HCT116 (cell line): ENCODE data around the gene SLC9A9. TPM values are rescaled to one million over a fixed set of nuclear protein-coding genes. Genes with fewer than 3 reads are reported as not detected.

Experiments
- ATAC-seq: fragments of 200-7000 bp; cut with Tn5 transposase; 2 replicates; pipeline ENCODE4 v1.9.1; 2020; ENCODE audit warnings: mild to moderate bottlenecking, moderate library complexity
- BruUV-seq: library from RNA; stranded (reverse); fragments of 400-500 nt; replicated peaks from 2 replicates; lab custom pipeline; 2021; lab: Mats Ljungman, UMichigan
- CTCF ChIA-PET: fragments of 300-600 bp; sonication (Branson Sonifier 250); formaldehyde crosslinking; loops from one replicate; lab custom pipeline; 2021; ENCODE audit warnings: antibody characterized with exemption; lab: Charles Lee
- POLR2A ChIA-PET: fragments of 300-600, 350-600 bp; sonication (Branson Sonifier 250); formaldehyde crosslinking; loops from one replicate; lab custom pipeline; 2021; ENCODE audit warnings: antibody characterized with exemption; lab: Charles Lee
- RAD21 ChIA-PET, 2 experiments: fragments of 300-600 bp; sonication (Branson Sonifier 250); formaldehyde crosslinking; loops; one replicate each; lab custom pipeline; 2023; ENCODE audit warnings: low total read pairs in 2 of 2; ENCODE audit not compliant: uncharacterized antibody in 2 of 2, unreplicated experiment in 2 of 2, low non-redundant PET in 1 of 2; lab: Charles Lee
- DNase-seq: peaks from one replicate; pipeline ENCODE4 v3.0.0-alpha.2; 2010; ENCODE audit warnings: low read depth, low spot score
- H2AFZ ChIP-seq: fragments of 200-600 bp; shearing (Covaris generic), sonication (generic); 2 replicates; pipeline ENCODE4 v1.6.1; 2017; ENCODE audit warnings: low read depth, mixed run types, mixed read lengths, antibody characterized with exemption, low read length; ENCODE audit not compliant: poor library complexity, severe bottlenecking
- H3K27ac ChIP-seq: 2 replicates; pipeline ENCODE4 v1.5.1; 2012; ENCODE audit warnings: low read depth, low read length
- H3K27me3 ChIP-seq: fragments of 200-600 bp; sonication (generic); 2 replicates; pipeline ENCODE4 v1.6.1; 2016; ENCODE audit warnings: mixed run types, low read length, mixed read lengths; ENCODE audit not compliant: insufficient read depth
- H3K36me3 ChIP-seq, 2 experiments: fragments of 200-500 bp in 1 of 2; fragments of 200-600 bp in 1 of 2; sonication (Bioruptor generic) in 1 of 2; sonication (generic) in 1 of 2; 2 replicates each; pipeline versions ENCODE4 v1.5.1 to v1.6.1; 2014 to 2016; ENCODE audit warnings: low read length in 2 of 2, inconsistent platforms in 1 of 2, mixed read lengths in 1 of 2, mixed run types in 1 of 2; ENCODE audit not compliant: insufficient read depth in 2 of 2, control insufficient read depth in 1 of 2
- H3K4me1 ChIP-seq, 2 experiments: fragments of 200-600 bp in 1 of 2; sonication (generic) in 1 of 2; 2 replicates each; pipeline versions ENCODE4 v1.5.1 to v1.6.1; 2012 to 2017; ENCODE audit warnings: low read length in 2 of 2, inconsistent platforms in 1 of 2, mild to moderate bottlenecking in 1 of 2, mixed read lengths in 1 of 2, mixed run types in 1 of 2, moderate library complexity in 1 of 2; ENCODE audit not compliant: insufficient read depth in 2 of 2, control insufficient read depth in 1 of 2
- H3K4me2 ChIP-seq: fragments of 200-600 bp; sonication (generic); 2 replicates; pipeline ENCODE4 v1.6.1; 2017; ENCODE audit warnings: mixed run types, low read length, mixed read lengths
- H3K4me3 ChIP-seq, 2 experiments: fragments of 200-600 bp in 1 of 2; sonication (generic) in 1 of 2; replicated peaks in 1 of 2; 2 replicates each; pipeline ENCODE4 v1.5.1; 2011 to 2016; ENCODE audit warnings: low read length in 2 of 2, control low read depth in 1 of 2, low read depth in 1 of 2, mild to moderate bottlenecking in 1 of 2, mixed read lengths in 1 of 2, mixed run types in 1 of 2
- H3K79me2 ChIP-seq: fragments of 200-600 bp; sonication (generic); 2 replicates; pipeline ENCODE4 v1.6.1; 2017; ENCODE audit warnings: mild to moderate bottlenecking, mixed run types, low read length, moderate library complexity, mixed read lengths; ENCODE audit not compliant: insufficient read depth
- H3K9ac ChIP-seq: fragments of 200-600 bp; sonication (generic); 2 replicates; pipeline ENCODE4 v1.6.1; 2016; ENCODE audit warnings: low read length, mixed read lengths
- H3K9me2 ChIP-seq: fragments of 200-600 bp; sonication (generic), shearing (Covaris generic); 2 replicates; pipeline ENCODE4 v1.6.1; 2017; ENCODE audit warnings: mixed run types, mild to moderate bottlenecking, moderate library complexity; ENCODE audit not compliant: insufficient read depth
- H3K9me3 ChIP-seq, 2 experiments: fragments of 200-500 bp in 1 of 2; fragments of 200-600 bp in 1 of 2; sonication (Bioruptor generic) in 1 of 2; sonication (generic) in 1 of 2; 2 replicates each; pipeline ENCODE4 v1.6.1; 2014 to 2017; ENCODE audit warnings: low read length in 2 of 2, mixed read lengths in 2 of 2, inconsistent platforms in 1 of 2, low read depth in 1 of 2, mild to moderate bottlenecking in 1 of 2, mixed run types in 1 of 2, moderate library complexity in 1 of 2; ENCODE audit not compliant: control insufficient read depth in 1 of 2, insufficient read depth in 1 of 2
- H4K20me1 ChIP-seq: fragments of 200-600 bp; sonication (generic), shearing (Covaris generic); 2 replicates; pipeline ENCODE4 v1.6.1; 2017; ENCODE audit warnings: mixed run types, mild to moderate bottlenecking, moderate library complexity; ENCODE audit not compliant: insufficient read depth
- CBX3 ChIP-seq: IDR thresholded peaks from 2 replicates; pipeline ENCODE4 v1.6.1; 2012; ENCODE audit warnings: low read depth
- CEBPB ChIP-seq: IDR thresholded peaks from 2 replicates; pipeline ENCODE4 v1.6.1; 2012; ENCODE audit warnings: low read depth
- CTCF ChIP-seq, 3 experiments: fragments of 200-600 bp in 1 of 3; sonication (generic) in 1 of 3; IDR thresholded peaks in 2 of 3; conservative IDR thresholded peaks in 1 of 3; 2 replicates each; pipeline ENCODE4 v1.5.1; 2012 to 2017; ENCODE audit warnings: low read depth in 2 of 3, low read length in 2 of 3, antibody characterized with exemption in 1 of 3, borderline replicate concordance in 1 of 3, control low read depth in 1 of 3, mild to moderate bottlenecking in 1 of 3, mixed read lengths in 1 of 3, mixed run types in 1 of 3, moderate library complexity in 1 of 3; ENCODE audit not compliant: insufficient read depth in 1 of 3
- EGR1 ChIP-seq: IDR thresholded peaks from 2 replicates; pipeline ENCODE4 v1.6.1; 2012; ENCODE audit warnings: low read depth
- ELF1 ChIP-seq: IDR thresholded peaks from 2 replicates; pipeline ENCODE4 v1.6.1; 2012; ENCODE audit warnings: low read depth, borderline replicate concordance
- EZH2 ChIP-seq: fragments of 200-600 bp; sonication (generic); IDR thresholded peaks from 2 replicates; pipeline ENCODE4 v1.6.1; 2017; ENCODE audit warnings: antibody characterized with exemption, mixed run types
- EZH2phosphoT487 ChIP-seq: fragments of 200-600 bp; IDR thresholded peaks from 2 replicates; pipeline ENCODE4 v1.6.1; 2018; ENCODE audit warnings: antibody characterized with exemption, borderline replicate concordance
- MAX ChIP-seq: IDR thresholded peaks from 2 replicates; pipeline ENCODE4 v1.6.1; 2012
- POLR2A ChIP-seq: IDR thresholded peaks from 2 replicates; pipeline ENCODE4 v1.7.0; 2011; ENCODE audit warnings: borderline replicate concordance; ENCODE audit not compliant: insufficient read depth, insufficient read length; ENCODE audit errors: extremely low read depth
- POLR2AphosphoS5 ChIP-seq: IDR thresholded peaks from 2 replicates; pipeline ENCODE4 v1.6.1; 2011; ENCODE audit warnings: mild to moderate bottlenecking, low read depth, low read length, moderate library complexity
- RAD21 ChIP-seq: IDR thresholded peaks from 2 replicates; pipeline ENCODE4 v1.6.1; 2012; ENCODE audit warnings: low read depth, mild to moderate bottlenecking
- SIN3A ChIP-seq: IDR thresholded peaks from 2 replicates; pipeline ENCODE4 v1.6.1; 2012; ENCODE audit warnings: low read depth
- SP1 ChIP-seq: IDR thresholded peaks from 2 replicates; pipeline ENCODE4 v1.6.1; 2012; ENCODE audit warnings: low read depth
- SRF ChIP-seq: IDR thresholded peaks from 2 replicates; pipeline ENCODE4 v1.6.1; 2012; ENCODE audit warnings: low read depth
- YY1 ChIP-seq: IDR thresholded peaks from 2 replicates; pipeline ENCODE4 v1.6.1; 2011; ENCODE audit warnings: low read length, low read depth, moderate library complexity, mild to moderate bottlenecking; ENCODE audit not compliant: insufficient replicate concordance; ENCODE audit errors: extremely low read depth
- ZBTB33 ChIP-seq: IDR thresholded peaks from 2 replicates; pipeline ENCODE4 v1.6.1; 2011; ENCODE audit warnings: mild to moderate bottlenecking, low read length, moderate library complexity; ENCODE audit not compliant: insufficient replicate concordance; ENCODE audit errors: extremely low read depth
- ZFX ChIP-seq: fragments of 450-650 bp; IDR thresholded peaks from 2 replicates; pipeline ENCODE4 v1.6.1; 2017
- intact Hi-C: fragments of 100-400 bp; cut with micrococcal nuclease; formaldehyde crosslinking; loops from 2 replicates; pipeline ENCODE4 v1.10.0; 2022
- total RNA-seq: library from RNA; stranded (reverse); gene quantifications from one replicate; pipeline ENCODE4 v1.2.1, GENCODE V29; 2021; ENCODE audit not compliant: unreplicated experiment

The SLC9A9 gene
- total RNA-seq, 1 experiment from 2014 or later, result 0.20 TPM

GRCh38 chr3:143287403-143287802 is 560.9 kb downstream of the SLC9A9 start:
- Histone ChIP-seq H3K79me2 (no peaks in the 10 kb centered on the region), H2AFZ (no peak overlapping the region), H3K4me2 (no peak overlapping the region), H3K9me2 (no peaks in the 10 kb centered on the region), H3K9ac (no peak overlapping the region), H3K36me3 (no peaks in the 10 kb centered on the region), H3K9me3 (no peaks in the 10 kb centered on the region), H3K27me3 (peaks cover 38% of the 10 kb centered on the region), H4K20me1 (no peaks in the 10 kb centered on the region), H3K4me1 (peaks cover 11 to 13% of the 10 kb centered on the region in 2 experiments), H3K27ac (no peak overlapping the region), H3K4me3 (no peak overlapping the region)
- ATAC-seq (no peak), DNase-seq (no peak)
- CTCF ChIA-PET, result no interaction called here
- intact Hi-C loops, result no loop called here
- BruUV-seq, result no TSS peak
- TF ChIP-seq EZH2 (no peak), POLR2A (no peak), RAD21 (no peak), EZH2phosphoT487 (no peak), EGR1 (no peak), CBX3 (no peak), SP1 (no peak), SIN3A (no peak)
- POLR2A ChIA-PET, result no interaction called here
- RAD21 ChIA-PET, result no interaction called here

GRCh38 chr3:143286392-143287010 is 561.8 kb downstream of the SLC9A9 start:
- intact Hi-C loops, result no loop called here
- Histone ChIP-seq H2AFZ (no peak overlapping the region), H3K4me2 (no peak overlapping the region), H3K4me1 (peaks cover 11 to 13% of the 10 kb centered on the region in 2 experiments), H4K20me1 (no peaks in the 10 kb centered on the region), H3K27ac (no peak overlapping the region), H3K9me3 (no peaks in the 10 kb centered on the region), H3K4me3 (no peak overlapping the region), H3K36me3 (no peaks in the 10 kb centered on the region), H3K79me2 (no peaks in the 10 kb centered on the region), H3K9ac (no peak overlapping the region), H3K27me3 (peaks cover 38% of the 10 kb centered on the region), H3K9me2 (no peaks in the 10 kb centered on the region)
- ChIA-PET RAD21 (no interaction called here), CTCF (no interaction called here), POLR2A (no interaction called here)
- no peak for ATAC-seq
- no peak for DNase-seq
- no TSS peak for BruUV-seq
- no peak for TF ChIP-seq POLR2AphosphoS5
- TF ChIP-seq CEBPB, result no peak
- TF ChIP-seq SP1, result no peak
- no peak for TF ChIP-seq YY1
- no peak for TF ChIP-seq EZH2phosphoT487
- no peak for TF ChIP-seq RAD21
- no peak for TF ChIP-seq ZFX
- TF ChIP-seq POLR2A, result no peak
- no peak for TF ChIP-seq EZH2
- TF ChIP-seq CTCF (IDR thresholded peaks at IDR 0.05 in 2 of 3, conservative IDR thresholded peaks at IDR 0.05 in 1 of 3; ENCODE audit: borderline replicate concordance in 1 of 3, insufficient read depth in 1 of 3, low read depth in 2 of 3, low read length in 2 of 3), result no peak
- no peak for TF ChIP-seq CBX3
- TF ChIP-seq MAX, result no peak
- no peak for TF ChIP-seq ELF1
- TF ChIP-seq SIN3A, result no peak
- TF ChIP-seq SRF, result no peak
- no peak for TF ChIP-seq ZBTB33
- no peak for TF ChIP-seq EGR1
